Activated CD8-positive, alpha-beta memory T cell treated with anti-CD3 and anti-CD28 coated beads for 36 hours (primary cell): ENCODE data around the gene CDH15. TPM values are rescaled to one million over a fixed set of nuclear protein-coding genes. Genes with fewer than 3 reads are reported as not detected.

Source experiments
- CTCF ChIA-PET: fragments of 350-600 bp; sonication (Branson Sonifier 250); formaldehyde crosslinking; loops from one replicate; lab custom pipeline; 2021; ENCODE audit warnings: antibody characterized with exemption; lab: Charles Lee
- POLR2A ChIA-PET: fragments of 350-600 bp; sonication (Branson Sonifier 250); formaldehyde crosslinking; loops from one replicate; lab custom pipeline; 2021; ENCODE audit warnings: antibody characterized with exemption; lab: Charles Lee
- total RNA-seq, 2 experiments: library from RNA; stranded (reverse); gene quantifications; one replicate each; pipeline ENCODE4 v1.2.3, GENCODE V29; 2021

Gene CDH15
- total RNA-seq, 2 experiments from 2014 or later: not detected

DNA sequence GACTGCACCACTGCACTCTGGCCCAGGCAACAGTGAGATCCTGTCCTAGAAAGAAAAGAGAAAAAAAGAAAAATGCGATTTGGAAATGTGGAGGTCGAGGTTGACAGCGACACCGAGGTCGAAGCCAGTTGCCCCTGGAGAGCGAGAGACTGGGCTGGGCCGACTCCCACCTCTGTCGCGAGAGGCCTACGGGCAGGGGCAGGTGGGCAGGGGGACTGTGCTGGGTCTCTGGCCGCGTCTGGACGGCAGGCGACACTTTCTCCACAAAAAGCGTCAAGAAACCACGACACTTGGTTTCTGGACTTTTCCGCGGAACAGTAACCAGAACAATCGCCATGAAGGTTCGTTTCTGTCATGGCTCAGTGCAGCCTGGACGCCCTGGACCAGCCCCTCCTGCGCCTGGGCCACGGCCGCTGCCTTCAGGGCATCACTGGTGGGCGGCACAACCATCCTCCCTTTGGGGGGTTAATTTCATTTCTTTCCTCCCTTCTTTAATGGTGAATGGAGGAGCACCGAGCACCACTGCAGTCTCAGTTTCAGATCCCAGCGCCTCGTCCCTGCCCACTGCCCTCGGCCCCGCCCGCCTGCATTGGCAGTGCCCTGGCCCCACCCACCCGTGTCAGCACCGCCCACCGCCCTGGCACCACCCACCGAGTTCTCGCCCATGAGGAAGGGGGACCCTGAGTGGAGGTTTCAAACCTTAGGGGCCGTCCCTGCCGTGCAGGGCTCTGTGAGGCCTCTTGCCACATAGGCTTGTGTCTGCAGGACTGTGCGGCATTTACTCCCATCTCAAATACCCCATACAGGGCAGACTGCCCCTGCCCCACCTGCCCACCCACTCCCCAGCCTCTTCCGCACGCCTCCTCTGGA, 18.5 kb upstream of the CDH15 start:
- CTCF ChIA-PET: no interaction called here
- POLR2A ChIA-PET: no interaction called here

DNA sequence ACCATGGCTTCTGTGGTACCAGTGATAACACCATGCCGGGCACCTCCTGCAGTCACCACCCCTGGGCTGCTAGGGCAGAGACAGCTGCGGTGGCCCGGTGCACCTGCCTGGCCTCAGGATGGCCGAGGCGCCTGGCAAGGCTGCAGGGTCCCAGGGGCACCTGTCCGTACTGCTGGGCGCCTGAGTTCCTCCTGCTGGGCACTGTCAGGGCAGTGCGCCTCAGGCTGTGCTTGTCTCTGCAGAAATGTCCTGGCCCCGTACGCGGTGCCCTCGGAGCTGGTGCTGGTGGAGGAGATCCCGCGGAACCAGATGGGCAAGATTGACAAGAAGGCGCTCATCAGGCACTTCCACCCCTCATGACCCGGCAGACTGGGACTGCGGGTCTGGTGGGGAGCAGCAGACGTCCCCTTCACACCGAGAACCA, 17.7 kb upstream of the CDH15 start:
- ChIA-PET CTCF (no interaction called here), POLR2A (no interaction called here)

DNA sequence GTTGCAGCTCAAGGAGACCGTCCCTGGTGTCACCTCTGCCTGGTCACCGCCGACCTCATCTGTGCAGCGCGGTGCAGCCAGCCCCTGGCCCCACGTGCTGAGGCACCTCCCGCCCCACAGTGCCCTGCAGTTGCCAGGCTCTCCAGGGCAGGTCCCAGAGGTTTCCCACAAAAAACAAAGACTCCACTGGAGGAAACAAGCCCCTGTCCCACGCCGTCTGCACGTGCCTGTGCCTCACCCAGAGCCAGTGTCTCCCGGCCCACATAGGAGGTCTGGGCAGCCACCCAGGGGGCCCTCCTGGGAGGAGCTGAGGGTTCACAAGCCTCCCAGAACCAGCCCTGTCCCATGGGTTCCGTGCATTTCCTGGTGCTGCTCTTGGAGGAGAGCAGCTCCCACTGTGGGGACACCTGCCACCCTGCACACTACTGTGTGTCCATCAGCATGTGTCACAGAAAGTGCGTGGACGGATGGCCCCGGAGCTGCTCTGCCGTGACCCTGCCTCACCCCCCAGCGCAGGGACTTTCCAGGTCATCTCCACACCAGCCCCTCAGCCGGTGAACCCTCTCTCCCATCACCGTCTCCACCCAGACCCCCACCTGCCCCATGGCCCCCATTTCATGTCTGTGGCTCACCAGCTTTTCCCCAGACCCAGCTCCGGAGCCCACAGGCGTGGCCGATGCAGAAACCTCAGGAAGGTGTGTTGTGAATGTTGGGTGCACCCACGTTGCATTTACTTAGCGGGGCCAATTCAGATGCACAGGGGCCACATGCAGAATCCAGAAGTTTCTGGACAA, 17.0 kb upstream of the CDH15 start:
- ChIA-PET CTCF (no interaction called here), POLR2A (no interaction called here)

DNA sequence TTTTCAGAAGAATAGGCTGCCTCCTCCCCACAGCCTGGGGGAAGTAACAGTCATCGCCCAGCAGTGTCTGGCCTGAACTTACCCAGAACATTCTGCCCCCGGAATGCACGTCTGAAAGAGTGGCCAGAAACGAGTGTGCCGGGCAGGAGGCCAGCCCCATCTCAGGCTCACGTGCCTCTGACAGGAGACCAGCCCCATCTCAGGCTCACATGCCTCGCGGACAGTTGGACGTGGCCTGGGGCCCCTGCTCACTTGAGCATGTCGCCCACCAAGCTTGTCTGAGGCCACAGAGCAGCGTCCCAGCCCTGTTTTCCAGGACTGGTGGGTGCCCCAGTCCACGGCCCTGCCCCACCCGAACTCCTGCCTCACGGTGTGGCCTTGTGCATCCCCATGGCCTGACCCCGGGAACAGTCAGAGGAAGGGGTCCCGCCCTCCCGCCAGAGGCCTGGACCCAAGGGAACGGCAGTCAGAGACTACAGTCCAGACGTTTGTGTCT, 16.3 kb upstream of the CDH15 start:
- POLR2A ChIA-PET: no interaction called here
- CTCF ChIA-PET: interaction anchor here (1.3 kb wide), 1 partner anchor 12 kb away, joined by 8 read pairs; no protein-coding TSS in a partner anchor

DNA sequence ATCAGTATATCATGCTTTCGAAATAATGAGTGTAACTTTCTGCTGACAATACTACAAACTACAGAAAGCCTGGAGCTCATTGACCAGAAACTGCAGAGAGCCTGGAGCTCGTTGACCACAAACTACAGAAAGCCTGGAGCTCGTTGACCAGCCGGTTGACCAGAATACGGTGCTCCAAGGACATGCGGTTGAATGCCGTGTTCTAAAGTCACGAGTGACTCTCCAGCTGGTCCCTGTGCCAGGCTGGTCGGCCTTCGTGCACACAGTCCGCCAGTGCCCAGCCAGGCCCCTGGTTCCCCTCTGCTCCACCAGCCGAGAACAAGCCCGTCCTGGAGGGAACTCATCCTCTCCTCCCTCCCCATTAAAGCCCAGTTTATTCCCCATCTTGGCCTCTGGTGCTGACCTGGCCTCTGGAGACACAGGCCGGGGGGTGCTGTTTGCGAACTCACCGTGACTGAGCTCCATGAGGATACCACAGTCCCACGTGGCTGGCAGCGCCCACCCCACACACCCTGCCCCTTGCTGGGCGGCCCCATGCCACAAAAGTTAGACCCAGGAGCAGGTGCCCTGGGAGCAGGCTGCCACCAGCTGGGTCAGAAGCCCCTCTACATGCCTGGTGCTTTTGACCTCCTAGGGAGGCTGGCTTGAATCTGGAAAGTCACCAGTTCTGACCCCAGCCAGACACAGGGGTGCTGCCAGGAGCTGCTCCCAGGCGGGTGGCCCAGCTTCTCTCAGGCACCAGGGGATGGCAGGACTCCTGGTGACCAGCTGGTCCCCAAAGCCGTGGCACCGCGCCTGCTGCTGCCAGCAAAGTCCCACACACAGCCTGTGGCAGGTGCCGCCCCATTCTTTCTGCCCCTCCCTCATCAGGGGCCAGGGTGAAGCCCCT, 15.5 kb upstream of the CDH15 start:
- ChIA-PET POLR2A (interaction anchor here (1.0 kb wide), 1 partner anchor 48 kb away, joined by 3 read pairs; no protein-coding TSS in a partner anchor), CTCF (interaction anchor here (1.3 kb wide), 1 partner anchor 11 kb away, joined by 8 read pairs; no protein-coding TSS in a partner anchor)

DNA sequence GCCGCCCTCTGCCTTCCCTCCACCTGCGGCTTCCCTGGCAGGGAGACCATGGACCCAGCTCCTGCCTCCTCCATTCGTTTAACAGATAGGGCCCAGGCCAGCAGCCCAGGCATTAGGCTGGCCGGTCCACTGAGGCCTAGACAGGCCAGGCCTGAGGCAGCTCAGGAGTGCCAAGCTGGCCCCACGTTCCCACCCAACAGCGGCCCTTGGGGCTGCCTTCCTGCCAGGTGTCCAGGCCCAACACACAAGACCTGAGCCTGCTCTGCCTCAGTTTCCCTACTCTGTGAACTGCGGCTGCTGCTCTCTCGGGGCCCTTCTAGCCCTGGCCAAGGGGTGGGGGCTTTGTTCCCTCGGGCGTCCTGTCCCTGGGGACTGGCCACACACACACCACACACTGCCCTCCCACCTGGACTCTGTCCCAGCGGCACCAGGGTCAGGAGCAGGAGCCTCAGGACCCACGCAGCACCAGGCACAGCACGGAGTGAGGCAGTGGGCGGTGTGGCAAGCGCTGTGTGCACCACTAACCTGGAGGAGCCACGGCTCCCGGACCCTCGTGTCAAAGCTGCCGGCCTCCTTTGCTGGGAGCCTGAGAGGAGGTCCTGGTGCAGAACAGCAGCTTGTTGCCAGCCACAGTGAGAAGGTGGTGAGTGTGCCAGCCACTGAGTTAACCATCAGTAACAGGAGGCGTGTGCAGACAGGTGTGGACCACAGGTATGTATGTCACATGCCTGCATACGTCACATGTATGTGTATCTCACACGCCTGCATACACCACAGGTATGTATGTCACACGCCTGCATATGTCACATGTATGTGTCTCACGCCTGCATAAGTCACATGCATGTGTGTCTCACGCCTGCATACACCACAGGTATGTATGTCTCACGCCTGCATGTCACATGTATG, 14.6 kb upstream of the CDH15 start:
- CTCF ChIA-PET: interaction anchor here (1.3 kb wide), 1 partner anchor 10 kb away, joined by 8 read pairs; no protein-coding TSS in a partner anchor
- POLR2A ChIA-PET: interaction anchor here (1.0 kb wide), 1 partner anchor 47 kb away, joined by 3 read pairs; no protein-coding TSS in a partner anchor

DNA sequence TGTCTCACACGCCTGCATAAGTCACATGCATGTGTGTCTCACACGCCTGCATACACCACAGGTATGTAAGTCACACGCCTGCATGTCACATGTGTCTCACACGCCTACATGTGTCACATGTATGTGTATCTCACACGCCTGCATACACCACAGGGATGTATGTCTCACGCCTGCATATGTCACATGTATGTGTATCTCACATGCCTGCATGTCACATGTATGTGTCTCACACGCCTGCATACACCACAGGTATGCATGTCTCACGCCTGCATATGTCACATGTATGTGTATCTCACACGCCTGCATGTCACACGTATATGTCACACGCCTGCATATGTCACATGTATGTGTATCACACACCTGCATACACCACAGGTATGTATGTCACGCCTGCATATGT, 13.8 kb upstream of the CDH15 start:
- CTCF ChIA-PET: no interaction called here
- POLR2A ChIA-PET: no interaction called here

DNA sequence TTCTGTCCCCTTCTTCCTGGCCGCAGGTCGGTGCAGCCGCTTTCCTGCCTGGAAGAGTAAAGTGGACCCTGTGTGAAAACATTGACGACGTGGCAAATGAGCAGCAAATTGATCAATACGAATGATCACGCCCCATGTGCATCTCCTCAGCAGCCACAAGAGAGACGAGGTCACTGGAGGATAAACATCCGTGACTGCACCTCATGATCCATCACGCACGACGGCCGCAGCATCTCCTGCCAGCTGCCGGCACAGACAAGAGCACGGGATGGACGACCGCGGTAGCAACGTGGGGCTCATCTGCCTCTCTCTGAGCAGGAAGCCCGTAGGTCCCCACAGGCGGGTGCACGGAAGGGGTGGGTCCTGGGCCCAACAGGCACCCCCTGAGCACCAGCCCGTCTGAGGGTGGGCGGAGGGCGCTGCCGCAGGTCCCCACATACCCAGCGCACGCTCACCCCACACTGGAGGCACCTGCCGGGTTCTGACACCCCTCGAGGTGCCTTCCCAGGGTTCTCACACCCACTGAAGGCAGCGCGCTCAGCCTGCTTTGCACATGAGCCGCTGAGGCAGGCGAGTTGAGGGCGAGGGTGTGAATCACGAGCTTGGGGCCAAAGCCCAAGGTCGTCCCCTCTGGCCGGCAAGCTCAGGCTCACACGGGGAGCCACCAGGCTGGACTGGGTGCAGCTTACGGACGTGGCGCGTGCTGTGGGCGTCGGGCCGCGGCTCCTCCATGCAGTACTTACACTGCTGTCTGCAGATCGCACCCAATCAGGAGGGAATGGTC, 12.3 kb upstream of the CDH15 start:
- CTCF ChIA-PET: no interaction called here
- POLR2A ChIA-PET: no interaction called here

DNA sequence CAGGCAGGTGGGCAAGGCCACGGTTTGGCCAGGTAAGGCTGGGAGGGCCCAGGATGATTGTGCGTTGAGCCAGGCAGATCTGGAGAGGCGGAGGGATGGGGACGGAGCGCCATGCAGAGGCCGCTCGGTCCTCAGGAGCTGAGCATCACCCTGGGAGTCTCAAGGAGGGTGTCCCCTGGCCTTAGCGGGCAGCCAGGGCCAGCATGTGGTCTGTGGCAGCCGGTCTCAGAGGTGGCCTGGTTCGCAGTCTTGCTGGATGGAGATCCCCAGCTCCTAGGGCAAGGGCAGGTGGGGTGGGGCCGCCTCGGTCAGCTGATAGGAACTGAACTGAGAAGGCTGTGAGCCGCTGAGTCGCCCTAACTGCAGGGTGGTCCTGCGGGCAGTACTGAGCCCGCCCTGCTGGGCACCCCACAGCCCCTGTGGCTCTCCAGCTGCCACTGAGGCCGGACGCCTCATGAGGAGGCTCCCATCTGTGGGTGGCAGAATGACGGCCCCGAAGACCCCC, 11.6 kb upstream of the CDH15 start:
- POLR2A ChIA-PET: no interaction called here

DNA sequence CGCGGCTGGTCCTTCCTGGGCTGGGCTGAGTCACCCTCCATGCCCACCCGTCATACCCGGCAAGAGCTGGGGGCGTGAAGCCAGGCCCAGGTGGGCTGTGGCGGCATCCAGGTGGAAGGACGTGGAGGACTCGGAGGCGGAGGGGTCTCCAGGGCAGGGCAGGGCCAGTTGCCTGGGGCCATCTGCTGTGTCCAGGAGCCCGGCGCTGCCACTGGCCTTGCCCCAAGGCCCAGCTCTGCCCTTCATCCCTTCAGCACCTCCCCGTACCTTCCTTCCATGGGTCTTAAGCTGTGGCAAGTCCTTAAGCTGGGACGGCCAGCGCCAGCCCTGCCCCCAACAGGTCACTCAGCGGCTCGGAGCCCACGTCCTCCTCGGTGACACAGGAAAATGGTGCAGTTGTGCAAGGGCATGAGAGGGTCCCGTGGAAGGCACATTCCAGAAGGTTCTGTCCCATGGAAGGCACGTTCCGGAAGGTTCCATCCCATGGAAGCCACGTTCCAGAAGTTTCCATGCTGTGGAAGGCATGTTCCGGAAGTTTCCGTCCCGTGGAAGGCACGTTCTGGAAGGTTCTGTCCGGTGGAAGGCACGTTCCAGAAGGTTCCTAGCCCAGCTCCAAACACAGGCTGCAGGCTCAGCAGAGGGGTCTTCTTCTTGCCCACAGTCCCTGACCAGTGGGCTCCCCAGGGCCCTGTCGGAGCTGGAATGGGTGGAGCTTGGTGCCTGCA, 10.4 kb upstream of the CDH15 start:
- ChIA-PET CTCF (no interaction called here), POLR2A (no interaction called here)

More for the DNA sequence above, 11.6 kb upstream of the CDH15 start:
- CTCF ChIA-PET: no interaction called here

DNA sequence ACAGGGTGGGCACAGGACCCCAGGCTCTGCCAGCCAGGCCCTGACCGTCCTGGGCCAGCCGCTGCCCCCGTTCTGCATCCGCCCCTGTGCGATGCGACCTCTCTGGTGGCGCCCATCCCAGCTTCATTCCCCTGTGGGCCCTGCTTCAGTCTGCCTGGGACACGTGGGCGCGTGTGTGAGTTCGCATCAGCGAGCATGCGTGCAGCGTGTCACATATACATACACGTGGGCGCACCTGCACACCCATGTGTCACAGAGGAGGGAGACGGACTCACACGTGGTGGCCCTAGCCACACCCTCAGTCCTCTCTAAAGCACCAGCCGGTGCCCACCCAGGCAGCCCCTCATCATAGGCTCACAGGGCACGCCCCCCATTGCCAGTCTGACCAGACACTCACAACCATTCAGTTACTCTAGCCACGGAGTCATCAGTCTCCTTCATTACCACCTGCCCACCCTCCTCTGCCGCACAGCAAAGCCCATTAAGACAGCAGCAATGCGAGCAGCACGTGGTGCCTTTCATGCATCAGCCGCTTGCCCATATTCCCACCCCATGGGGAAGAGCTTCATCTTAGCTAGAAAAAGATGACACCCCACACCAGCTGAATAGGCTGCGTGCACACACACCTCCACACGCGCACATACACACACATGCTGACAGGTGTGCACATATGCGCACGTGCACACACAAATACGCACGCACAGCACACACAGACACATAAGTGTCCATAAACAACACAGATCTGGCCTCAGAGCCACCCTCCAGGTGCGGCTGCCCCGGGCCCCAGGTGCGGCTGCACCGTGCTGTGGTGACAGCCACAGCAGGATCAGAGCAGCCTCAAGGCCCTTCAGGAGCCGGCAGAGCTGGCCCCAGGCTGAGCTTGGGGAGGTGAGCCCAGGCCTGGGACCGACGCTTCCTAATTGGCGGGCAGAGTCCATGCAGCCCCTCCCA, 9.5 kb upstream of the CDH15 start:
- ChIA-PET CTCF (no interaction called here), POLR2A (no interaction called here)

DNA sequence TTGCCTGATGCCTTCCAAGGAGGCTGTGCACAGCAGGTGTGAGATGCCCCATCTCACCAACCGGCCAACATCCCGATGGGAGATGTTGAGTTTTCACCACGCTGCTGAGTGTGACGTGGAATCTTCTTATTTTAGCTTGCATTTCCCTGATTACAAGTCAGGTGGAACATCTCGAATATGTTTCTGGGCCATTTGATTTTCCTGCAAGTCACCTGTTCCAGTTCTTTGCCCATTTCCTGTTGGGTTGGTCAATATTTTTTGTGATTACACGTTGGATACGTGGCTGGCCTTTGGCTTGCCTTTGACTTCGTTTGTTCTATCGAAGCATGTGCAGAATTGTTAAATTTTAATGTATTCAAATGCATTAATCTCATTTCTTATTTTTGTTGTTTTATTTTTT, 8.3 kb upstream of the CDH15 start:
- POLR2A ChIA-PET: interaction anchor here (0.7 kb wide), 1 partner anchor 187 kb away, joined by 8 read pairs; no protein-coding TSS in a partner anchor

DNA sequence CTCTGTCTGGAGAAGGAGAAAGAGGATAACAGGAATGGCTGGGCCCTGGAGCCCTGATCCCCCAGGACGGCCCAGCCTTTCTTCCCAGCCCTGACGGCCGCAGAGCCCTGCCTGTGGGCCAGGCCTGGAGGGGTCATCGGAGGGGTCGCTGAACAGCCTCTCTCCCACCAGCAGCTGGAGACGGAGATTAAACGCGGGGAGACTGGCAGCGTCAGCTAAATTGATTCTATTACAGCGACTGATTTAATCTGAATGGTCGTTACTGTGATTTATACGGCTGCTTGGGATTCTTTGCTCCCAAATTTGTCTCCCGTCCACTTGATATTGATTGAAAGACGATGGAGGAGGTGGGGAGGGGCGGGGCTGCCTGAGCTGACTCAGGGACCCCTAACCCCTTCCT, 7.1 kb upstream of the CDH15 start:
- ChIA-PET POLR2A (interaction anchor here (1.2 kb wide), 1 partner anchor 307 kb away, joined by 3 read pairs; no protein-coding TSS in a partner anchor), CTCF (no interaction called here)

More for the DNA sequence above, 8.3 kb upstream of the CDH15 start:
- CTCF ChIA-PET: no interaction called here

DNA sequence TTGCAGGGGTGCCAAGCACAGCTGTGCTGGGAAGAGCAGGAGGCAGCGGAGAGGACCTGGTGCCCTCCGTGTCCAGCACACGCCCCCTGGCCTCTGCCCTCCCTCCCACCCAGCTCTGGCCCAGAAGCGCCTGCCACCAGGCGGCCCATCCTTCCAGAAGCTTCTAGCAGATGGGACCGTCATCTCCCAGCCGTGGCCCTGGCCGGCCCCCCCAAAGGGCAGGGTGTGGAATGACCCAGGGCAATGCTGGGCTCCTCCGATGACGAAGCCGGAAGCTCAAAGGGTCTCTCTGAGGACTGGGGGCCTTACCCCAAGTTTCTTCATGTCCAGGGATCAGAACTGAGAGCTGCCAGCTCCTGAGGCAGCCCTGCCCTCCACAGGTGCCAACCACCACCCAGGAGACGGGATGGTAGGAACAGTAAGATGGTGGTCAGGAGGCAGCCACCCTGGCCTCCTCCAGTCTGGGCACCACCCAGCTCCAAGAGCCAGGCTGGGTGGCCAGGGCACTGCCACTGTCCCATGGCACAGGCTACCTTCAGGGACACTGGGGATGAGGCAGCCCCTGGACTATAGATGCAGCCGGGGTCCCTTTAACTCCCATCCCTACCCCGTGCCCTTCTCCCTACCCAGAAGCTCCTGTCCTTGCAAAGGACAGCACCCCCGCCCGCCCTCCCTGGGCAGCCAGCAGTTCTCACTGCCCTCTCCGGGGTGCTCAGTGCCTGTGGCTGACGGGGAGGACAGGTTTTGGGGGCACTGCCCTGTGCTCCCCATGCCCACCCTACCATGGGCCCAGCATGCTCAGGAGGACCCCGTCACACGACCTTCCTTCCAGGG, 6.5 kb upstream of the CDH15 start:
- ChIA-PET CTCF (no interaction called here), POLR2A (interaction anchor here (1.2 kb wide), 1 partner anchor 307 kb away, joined by 3 read pairs; no protein-coding TSS in a partner anchor)
